HG03571 (cell line): ENCODE results near the gene ADCYAP1R1.

Source experiments
- ATAC-seq: cut with Tn5 transposase; IDR thresholded peaks from one replicate; pipeline ENCODE4 v1.9.1; 2021; ENCODE audit not compliant: unreplicated experiment

ADCYAP1R1 gene

GRCh38 chr7:31083210-31083786, 31.2 kb downstream of the ADCYAP1R1 start:
- no peak for ATAC-seq

DNA sequence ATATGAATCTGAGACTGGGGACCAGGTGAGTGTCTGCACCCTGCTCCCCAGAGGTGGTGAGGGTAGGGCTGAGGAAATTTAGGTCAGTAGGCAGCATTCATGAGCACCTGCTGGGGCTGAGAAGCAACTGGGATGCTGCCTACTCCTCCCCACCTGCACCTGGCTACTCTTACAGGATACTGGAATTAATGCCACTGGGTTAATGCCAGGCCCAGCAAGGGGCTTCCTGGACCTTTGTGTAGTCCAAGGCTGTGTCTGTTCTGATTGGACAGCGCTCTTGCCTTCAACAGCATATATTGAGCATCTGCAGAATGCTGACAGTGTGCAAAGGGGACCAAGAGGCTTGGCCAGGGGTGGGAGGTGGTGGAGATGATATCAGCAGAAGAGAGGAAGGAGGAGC, 32.1 kb downstream of the ADCYAP1R1 start:
- ATAC-seq: no peak

GRCh38 chr7:31087351-31087750, 35.2 kb downstream of the ADCYAP1R1 start:
- no peak for ATAC-seq

- ATAC-seq: no peak
Observed at GRCh38 chr7:31091924-31092434, 39.9 kb downstream of the ADCYAP1R1 start.

- no peak for ATAC-seq
Observed at GRCh38 chr7:31092606-31093005, 40.5 kb downstream of the ADCYAP1R1 start.

DNA sequence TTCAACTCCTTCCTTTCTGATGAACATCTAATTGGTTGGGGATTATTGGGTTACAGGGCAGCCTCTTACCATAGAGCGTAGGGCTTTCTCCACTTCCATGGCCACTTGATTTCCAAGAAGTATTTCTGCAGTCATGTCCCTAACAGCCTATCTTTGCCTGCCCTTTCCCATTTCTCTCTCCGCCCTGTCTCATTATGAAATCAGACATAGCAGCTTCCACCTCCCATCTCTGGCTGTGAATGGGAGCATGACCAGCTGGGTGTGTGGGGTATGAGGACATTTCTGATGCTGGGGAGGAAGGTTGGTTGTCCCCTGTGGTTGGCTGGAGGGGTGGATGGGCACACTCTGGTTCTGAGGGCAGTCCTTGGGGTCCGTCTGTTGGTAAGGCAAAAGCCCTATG, 41.2 kb downstream of the ADCYAP1R1 start:
- ATAC-seq: no peak

DNA sequence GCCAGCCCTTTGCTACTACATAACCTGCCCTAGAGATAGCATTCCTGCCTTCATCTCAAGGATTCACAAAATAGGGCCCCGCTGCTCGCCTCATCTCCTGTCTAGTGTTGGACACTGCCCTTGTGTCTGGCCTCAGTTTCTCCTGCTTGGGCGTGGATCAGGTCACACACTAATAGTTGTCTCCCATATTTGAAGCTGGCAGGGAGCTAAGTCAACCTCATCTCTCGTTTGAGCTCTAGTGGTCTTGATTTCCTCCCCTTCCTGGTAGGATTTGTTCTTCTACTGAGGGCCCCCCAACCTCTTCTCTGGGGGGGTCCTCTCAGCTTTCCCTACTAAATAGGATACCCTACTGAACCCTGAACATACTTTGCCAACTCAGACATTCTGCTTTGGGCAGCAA, 42.2 kb downstream of the ADCYAP1R1 start:
- no peak for ATAC-seq

DNA sequence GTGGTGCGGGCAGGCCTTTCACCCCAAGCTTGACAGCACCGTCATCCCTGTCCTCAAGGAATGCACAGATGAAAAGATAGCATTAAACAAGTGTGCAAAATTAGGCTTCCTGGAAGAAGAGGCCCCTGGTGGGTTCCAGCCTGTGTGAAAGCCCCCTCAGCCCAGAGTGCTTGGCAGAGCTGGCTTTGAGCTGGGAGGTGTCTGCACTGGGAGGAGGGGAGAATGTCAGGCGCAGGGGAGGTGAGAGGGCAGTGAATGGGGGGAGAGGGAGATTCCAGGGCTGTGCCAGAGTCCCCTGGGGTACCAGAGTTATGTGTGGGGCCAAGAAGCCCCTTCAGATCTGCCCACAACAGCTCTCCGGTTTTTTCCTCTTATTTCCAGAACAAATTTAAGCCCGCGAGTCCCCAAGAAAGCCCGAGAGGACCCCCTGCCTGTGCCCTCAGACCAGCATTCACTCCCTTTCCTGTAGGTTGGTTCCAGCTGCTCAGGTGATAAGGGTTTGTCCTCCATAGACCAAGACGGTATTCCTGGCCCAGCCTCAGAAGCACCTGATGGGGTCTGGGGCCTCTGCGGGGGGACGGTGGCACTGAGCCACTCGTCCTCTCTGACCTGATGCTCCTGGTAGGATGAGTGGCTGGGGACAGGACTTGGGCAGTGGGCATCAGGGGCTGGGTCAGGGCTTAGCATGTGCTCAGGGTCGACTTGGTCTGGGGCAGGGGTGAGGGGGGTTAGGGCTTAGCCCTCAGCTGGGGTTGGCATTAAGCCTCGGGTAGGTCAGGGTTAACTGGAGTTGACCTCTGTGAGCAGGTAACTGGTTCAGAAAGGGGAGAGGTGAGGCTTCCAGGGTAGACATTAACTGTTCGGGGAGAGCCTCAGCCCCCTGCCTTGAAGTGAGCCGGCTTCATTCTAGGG, 43.4 kb downstream of the ADCYAP1R1 start:
- no peak for ATAC-seq

DNA sequence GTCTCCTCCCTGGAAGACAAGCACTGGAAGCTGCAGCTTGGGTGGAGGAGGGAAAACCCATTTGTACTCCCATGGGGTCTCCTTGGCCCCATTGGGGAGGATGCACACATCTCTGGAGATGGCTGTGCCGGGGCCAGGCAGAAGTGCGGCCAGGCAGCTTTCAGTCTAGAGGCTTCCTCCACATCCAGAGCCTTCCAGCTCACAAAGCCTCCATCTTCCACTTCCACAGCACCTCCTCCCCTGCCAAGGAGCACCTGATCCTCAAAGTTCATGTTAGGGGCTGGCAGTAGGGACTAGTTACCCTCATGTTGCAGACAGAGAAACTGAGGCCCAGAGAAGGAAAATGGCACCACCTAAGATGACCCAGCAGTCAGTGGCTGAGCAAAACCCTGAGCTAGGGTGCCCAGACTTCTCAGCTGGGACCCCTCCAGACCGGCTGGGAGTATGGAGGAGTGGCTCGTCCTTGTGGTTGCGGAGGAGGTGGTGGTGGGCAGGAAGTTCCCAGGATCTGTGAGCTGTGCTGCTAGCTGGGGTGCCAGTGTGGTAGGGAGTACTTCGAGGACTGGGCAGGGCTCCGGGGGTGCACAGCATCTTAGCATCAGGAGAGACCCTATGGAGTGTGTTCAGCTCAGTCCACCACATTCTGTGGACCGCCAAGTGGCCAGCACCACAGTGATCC, 44.2 kb downstream of the ADCYAP1R1 start:
- ATAC-seq: no peak

DNA sequence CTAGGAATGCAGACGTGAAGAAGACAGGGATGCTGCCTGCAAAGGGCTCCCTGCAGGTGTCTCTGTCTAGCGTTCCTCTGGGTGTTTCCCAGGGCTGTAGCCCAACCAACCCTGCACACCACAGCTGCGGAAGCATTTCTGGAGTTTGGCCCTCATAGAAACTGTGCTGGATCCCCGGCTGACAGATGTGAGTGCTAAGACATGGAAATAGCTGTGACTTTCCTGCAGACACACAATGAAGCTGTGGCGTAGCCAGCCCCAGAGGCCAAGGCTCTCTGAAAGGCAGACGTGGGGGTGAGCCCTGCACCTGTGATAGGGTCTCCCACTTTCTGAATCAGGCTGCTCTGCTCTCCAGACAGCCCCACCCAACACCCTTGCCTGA, 44.8 kb downstream of the ADCYAP1R1 start:
- ATAC-seq: no peak

DNA sequence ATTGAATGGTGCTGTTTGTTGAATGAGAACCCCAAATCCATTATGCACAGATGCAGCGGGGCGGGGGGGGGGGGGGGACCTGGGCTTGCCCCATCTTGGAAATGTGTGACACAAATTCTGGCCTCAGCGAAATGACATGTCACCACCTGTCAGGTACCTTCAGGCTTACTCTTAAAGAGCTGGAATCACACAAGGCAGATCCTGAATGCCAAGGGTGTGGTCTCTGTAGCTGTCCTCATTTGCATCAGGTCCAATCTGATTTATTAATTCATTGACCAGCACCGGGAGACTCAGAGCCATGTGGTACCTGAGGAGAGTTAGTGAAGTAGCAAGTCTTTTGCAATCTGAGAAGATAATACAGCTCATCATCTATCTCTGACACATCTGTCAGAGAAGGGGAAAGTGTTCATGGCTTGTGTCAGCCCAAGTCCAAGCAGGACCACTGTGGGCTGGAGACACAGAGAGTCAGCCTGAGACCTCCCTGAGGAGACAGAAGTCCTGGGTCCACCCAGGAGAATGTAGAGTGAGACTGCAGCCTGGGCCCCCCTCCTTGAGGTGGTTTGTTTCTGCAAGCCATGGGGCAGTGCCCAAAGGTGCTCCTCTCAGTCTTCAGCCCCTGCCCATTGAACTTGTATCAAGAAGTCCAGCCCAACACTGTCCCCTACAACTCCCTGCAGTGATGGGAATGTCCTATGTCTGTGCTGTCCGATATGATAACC, 46.7 kb downstream of the ADCYAP1R1 start:
- no peak for ATAC-seq

- ATAC-seq: no peak
Observed at GRCh38 chr7:31099451-31100444, 47.6 kb downstream of the ADCYAP1R1 start.

GRCh38 chr7:31100445-31100844, 48.3 kb downstream of the ADCYAP1R1 start:
- no peak for ATAC-seq

GRCh38 chr7:31100871-31101270, 48.8 kb downstream of the ADCYAP1R1 start:
- ATAC-seq: no peak

DNA sequence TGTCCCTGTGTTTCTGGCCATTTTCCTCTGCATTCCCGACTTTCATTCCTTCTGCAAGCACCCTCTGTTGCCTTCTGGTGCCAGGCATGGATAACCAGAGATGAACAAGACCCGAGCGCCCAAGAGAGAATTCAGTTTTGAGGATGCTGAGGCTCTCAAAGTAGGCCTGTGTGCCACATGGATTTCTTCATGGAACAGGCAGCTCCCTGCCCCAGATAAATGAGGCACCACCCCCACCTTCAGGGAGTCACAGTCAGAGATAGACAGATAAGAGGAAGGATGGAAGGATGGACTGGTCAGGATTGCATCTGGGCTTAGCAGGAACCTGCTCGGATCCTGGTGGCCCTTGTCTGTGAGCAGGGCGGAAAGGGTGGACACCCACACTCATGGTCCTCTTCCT, 49.4 kb downstream of the ADCYAP1R1 start:
- no peak for ATAC-seq

GRCh38 chr7:31102151-31102972, 50.3 kb downstream of the ADCYAP1R1 start:
- no peak for ATAC-seq

GRCh38 chr7:31102973-31103850, 51.1 kb downstream of the ADCYAP1R1 start:
- no peak for ATAC-seq
